ENCODE measurements around the gene SCD.

Gene SCD

DNA sequence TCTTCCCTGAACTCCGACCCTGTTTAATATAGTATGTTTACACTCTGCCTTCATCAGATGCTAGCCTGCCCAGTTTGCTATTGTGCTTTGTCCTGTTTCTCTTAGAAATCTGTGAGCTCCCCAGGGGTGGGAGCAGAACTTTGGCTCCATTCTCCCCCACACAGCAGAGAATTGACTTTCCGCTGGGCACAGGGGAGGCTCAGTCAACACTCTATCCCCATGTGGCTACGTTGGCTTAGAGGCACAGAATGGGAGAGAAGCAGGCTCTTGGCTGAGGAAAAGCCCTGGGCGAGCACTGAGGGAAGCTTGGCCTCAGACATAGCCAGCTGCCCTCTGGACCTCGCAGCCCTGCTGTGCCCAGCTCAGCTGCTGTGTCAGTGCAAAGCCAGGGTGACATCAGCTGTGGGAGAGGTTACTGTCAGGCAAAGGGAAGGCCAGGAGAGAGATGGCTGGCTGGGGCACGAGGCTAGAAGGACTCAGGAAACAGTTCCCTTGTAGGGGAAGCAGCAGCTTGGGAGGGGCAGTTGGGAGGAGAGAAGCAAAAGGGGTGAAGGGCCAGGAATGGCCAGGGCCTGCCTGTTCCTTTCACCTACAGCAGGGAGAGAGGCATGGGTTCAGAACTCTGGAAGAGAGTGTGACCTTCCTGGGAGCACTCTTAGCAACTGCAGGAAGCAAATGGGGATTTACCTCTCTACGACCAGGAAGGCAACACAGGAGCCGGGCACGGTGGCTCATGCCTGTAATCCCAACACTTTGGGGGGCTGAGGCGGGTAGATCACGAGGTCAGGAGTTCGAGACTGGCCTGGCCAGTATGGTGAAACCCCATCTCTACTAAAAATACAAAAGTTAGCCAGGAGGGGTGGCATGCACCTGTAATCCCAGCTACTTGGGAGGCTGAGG lies 5.8 kb upstream of the SCD start:
- no peak for DNase-seq

DNA sequence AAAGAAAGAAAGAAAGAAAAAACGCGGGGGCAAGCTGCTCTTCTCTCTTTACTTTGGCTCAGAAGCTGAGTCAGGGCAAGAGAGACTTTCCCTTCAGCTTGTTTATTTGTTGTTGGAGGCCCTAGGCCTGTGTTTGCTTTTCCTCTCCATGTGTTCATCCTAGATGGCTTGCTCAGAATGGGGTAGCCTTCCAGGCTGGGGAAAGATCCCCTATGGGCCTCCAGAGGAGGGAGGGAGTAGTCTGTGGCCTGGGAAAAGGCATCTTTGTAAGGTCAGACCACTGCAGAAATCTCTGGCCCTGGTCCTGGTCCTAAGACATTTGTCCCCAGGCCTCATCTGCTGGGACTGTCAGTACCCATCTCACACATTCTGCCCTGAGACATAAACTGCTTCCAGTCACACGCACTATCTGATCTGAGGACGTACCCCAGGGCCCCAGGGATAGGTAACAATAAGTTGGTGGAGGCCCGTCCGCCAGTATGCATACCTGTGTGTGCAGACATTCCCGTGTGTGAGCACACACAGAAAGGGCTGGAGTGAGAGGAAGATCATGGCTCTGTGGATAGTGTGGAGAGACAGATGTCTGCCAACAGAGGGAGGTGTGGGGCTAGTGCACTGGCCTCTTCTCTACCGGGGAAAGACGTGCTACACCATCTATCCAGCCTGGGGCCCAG lies 4.9 kb upstream of the SCD start:
- DNase-seq, result peak; percentile 88

DNA sequence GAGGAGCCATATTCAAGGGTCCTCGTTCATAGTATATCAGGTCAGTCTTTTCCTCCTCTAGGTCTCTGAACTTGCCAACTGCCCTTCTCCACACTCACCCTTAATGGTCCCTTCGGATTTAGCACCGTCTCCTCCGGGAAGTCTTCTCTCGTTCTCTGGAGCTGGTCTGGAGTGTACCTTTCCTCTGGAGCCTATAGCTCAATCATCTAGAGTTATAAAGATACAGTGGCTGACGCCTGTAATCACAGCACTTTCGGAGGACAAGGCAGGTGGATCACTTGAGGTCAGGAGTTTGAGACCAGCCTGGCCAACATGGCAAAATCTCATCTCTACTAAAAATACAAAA lies 4.4 kb upstream of the SCD start:
- DNase-seq, result no peak

DNA sequence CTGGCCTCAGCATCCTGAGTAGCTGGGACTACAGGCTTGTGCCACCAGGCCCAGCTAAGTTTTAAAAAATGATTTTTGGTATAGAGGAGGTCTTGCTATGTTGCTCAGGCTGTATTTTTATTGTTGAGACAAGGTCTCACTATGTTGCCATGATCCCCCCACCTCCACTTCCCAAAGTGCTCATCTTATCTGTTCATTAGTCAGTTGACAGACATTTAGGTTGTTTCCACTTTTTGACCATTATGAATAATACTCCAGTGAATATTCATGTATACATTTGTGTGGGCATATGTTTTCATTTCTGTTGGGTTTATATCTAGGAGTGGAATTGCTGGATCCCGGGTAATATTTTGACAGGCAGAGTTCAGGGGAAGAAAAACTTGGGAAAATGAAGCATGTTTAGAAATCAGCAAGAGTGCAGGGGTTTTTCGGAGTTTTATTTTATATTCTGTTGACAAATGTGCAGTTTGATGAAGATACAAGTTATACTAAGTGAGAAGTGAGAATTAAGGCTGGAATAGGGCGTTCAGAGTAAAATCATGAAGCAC lies 2.7 kb upstream of the SCD start:
- DNase-seq, result no peak

DNA sequence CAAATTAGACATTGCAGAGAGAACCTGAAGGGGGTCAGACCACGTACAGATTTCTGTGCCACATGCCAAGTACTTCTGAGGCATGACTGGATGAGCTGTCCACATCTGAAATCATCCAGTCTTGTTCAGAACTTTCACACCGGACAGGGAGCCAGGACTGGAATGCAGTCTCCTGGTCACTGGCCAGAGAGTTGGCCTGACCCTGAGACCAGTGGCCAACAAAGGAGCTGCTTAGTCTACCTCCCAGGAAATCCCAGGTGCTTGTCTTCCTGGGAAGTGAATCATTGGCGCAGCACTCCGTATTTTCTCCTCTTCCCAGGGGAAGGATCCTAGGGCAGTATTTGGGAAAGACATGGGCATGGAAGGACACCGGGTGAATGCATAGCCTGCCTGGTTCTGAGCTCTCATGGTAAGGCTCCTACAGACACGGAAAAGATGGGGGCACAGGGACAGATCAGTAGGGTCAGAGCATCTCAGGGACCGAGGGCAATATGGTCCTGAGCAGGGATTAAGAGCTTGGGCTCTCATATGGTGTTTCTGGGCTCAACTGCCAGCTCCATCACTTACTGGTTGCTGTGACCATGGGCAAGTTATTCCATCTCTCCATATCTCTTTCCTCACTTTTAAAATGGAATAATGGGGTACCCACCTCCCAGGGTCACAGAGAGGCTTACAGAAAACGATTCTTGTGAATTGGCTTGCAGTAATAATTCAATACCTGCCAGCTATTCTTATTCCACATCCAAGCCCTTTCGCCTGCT lies 1.3 kb upstream of the SCD start:
- peak; percentile 55 for DNase-seq

DNA sequence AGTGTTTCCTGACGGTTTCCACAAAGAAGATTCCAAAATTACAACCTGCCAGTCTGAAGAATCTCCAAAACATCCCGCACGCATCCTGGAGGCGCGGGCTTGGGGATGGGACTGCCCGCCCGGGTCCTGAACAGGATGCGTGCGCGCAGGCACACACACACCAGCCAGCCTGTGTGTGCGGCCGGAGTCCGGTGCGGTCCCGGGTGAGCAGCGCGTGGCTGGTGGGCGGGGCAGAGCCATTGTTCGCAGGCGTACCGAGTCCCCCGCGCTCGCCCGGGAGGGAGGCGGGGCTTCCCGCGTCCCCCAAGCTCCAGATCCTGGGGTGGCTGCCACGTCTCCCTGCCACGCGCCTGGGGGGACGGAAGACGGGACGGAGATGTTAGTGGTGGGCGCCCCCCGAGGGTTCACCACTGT lies 675 bp upstream of the SCD start:
- DNase-seq, result peak; percentile 86

DNA sequence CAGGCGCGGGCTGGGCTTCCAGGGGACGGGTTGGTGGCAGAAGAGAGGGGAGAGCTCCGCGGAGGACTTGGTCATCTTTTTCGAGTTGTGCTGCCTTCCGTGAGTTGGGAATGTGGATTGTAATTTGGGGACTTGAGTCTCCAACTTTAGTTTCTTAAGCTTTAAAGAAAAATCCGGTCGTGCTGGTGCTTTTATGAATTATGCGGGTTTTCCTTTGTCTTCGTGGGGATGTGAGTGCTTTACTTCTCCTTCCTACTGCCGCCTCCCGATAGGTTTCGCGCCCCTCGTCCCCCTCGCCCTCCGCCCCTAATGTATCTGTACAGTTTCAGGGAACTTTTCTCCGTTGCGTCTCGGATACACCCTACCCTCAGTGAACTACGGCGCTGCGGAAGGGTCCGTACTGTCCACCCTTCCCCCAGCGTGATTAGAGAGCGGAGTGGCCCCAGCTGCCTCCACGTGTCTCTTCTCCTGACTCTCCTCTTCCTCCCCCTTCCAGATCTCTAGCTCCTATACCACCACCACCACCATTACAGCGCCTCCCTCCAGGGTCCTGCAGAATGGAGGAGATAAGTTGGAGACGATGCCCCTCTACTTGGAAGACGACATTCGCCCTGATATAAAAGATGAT lies 649 bp downstream of the SCD start:
- peak; percentile 48 for DNase-seq

DNA sequence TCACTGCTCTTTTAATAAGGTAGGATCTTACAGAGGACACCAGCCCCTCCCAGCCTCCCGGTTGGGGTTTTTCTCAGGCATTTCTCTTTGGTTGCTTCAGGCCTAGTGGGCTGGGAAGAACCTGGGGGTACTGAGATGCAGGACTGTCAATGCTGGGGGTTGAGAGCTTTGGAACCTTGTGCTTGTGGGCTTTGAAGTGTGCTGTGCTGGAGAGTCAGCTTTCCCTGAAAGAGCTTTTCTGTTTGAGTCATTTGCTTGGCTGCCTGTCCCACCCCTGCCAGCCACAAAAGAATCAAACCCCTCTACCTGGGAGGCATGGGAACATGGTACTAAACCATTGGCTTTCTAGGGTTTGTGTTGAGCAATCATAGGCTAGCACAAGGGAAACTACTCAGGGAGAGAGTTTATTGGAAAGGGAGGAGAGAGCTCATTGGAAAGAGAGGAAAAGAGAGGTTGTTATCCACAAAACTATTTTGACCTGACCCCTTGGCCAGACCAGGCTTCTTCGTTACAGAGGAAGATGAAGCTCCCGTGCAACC lies 1.4 kb downstream of the SCD start:
- no peak for DNase-seq

DNA sequence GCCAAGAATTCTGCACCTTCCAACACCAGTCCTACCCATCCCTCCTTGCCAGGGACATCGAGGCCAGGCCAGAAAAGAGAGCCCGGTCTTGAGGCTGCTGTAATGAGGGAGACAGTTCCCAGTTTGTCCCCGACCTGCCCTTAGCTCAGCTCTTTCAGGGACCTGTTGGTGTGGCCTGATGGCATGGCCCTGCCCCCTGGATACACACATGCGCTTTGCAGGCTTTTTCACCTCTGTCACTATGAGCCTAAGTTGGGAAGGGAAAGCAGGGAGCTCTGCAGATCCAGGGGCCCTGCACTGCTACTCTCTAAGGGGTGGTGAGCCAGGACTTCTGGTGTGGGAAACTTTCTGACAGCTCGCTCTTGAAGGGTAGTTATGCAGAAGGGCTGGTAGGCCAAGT lies 2.1 kb downstream of the SCD start:
- no peak for DNase-seq

DNA sequence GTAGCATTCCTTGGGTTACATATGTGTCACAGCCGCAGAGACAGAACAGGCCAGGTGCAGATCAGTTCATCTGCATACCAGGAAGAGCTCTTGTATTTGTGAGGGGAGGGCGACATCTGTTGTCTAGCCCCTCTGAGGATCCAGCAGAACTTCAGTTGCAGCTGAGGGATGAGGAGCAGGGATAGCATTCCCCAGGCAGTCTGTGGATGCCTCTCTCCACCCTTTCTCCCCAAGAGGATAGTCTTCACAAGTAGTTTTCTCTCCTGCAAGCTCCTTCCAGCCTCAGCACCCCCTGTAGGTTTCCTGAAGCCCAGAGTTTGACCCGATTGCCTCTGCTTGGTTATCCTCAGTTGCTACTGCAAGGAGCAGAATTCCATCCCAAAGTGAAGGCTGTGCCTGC lies 2.6 kb downstream of the SCD start:
- DNase-seq, result no peak

DNA sequence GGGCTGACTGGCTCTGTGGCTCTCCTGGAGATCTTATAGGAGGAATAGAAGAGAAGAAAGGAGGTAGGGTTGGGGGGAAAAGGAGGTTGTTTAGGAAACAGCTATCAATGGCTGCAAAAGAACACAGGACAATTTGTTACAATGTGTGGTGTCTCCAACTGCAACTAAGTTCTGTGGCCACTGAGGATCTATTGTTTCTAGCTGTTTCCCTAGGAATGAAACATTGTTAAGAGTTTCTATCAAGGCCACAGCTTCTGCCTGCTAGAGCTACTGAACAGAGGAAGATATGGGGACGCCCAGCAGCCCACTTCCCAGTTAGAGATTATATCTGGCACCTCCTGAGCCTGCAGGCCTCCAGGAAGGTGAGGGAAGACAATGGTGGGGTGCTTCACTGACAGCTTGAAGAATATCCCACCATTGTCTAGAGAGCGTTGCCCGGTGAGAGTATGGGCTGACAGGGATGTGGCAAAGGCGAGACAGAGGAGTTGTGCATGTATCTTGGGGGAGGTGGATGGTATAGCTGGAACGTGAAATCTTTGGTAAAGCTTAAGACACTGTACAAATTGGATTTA lies 4.0 kb downstream of the SCD start:
- no peak for DNase-seq

DNA sequence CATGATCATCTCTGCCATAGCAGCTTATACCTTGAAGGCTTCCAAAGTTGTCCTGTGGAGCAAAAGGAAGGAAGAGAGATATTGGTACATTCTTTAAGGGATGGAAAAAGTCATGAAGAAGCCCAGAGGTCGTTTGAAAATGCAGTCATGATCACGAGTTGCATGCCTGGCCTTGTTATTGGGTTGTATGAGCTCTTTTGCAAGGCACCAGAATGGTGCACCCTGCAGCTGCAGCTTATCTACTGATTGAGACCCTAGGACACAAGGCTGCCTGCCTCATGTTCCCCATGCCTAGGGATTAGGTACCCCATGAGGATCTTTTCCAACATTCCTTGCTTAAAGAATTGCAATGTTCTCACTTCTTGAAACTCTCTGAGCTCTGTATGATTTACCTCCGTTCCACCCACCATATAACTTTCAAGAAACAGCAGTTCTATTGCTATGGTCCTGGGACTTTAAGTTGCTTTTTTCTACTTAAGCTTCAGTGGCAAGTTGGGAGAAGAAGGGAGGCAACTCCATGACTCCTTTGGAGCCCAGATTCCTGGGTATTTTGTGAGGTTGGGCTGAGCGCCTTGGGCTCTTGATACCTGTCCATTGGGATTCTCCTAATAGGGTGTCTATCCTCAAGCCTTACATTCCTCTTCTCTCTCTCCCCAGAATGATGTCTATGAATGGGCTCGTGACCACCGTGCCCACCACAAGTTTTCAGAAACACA lies 6.9 kb downstream of the SCD start:
- DNase-seq, result no peak

DNA sequence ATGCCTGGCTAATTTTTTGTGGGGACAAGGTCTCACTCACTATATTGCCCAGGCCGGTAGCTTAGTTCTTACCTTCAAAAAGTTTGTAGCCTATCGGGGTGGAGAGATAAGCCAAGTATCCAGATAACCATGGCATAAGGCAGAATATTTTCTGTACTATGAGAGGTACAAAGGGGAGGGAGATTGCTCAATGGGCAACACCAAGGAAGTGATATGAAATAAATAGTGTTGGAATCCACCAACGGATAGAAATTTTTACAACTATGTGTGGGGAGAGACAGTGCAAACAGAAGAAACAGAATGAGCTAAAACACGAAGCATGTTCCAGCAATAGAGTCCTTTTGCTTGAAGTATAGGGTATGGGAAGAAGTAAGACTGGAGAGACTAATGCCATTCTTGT lies 8.1 kb downstream of the SCD start:
- no peak for DNase-seq

DNA sequence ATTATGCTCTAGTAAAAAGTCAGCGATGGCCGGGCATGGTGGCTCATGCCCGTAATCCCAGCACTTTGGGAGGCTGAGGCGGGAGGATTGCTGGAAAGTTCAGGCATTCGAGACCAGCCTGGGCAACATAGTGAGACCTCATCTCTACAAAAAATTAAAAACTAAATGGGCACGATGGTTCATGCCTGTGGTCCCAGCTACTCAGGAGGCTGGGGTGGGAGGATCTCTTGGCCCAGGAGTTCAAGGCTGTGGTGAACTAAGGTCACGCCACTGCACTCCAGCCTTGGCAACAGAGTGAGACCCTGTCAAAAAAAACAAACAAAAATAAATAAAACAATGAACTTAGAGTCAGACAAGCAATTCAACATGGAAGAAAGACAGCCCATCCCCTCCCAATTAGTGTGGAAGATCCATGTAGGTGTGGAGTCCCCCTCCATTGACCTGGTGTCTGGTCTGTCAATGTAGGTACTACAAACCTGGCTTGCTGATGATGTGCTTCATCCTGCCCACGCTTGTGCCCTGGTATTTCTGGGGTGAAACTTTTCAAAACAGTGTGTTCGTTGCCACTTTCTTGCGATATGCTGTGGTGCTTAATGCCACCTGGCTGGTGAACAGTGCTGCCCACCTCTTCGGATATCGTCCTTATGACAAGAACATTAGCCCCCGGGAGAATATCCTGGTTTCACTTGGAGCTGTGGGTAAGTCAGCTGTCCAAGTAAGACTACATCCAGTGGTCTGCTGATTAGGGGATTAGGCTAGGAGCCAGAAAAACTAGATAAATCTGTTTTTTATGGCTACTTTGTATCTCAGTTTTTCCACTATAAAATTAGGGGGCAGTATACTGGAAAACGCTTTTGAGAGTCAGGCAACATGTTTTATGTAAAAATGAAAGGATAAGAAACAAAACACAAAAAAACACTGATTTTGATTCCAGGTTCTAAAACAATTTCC lies 9.3 kb downstream of the SCD start:
- DNase-seq, result peak; percentile 27

DNA sequence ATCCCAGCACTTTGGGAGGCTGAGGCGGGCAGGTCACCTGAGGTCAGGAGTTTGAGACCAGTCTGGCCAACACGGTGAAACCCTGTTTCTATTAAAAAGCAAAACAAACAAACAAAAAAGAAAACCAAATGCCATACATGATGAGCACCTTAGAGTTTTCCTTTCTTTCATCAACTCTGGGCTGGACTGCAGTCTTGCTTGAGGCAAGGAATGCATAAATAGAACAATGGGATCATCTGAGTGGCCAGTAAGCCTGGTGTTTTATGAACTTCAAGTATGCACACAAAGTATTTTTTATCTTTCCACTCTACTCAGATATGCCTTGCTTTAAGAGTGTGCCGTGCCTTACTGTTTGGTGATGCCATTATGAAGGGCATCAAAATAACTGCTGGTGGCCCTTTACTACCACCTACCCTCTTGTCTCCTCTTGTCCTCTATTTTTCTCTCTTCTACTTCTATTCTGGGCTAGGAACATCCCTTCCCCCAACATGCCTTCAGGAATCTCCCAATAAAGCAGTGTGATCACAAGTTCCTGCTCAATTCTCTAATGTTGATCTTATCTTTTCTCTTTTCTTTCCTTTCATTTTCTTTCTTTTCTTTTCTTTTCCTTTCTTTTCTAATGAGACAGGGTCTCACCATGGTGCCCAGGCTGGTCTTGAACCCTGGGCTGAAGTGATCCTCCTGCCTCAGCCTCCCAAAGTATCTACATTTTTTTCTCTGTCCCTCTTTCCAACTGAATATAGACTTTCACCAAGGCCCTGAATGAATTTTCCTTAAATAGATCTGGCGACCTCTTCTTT lies 10.2 kb downstream of the SCD start:
- DNase-seq, result no peak

DNA sequence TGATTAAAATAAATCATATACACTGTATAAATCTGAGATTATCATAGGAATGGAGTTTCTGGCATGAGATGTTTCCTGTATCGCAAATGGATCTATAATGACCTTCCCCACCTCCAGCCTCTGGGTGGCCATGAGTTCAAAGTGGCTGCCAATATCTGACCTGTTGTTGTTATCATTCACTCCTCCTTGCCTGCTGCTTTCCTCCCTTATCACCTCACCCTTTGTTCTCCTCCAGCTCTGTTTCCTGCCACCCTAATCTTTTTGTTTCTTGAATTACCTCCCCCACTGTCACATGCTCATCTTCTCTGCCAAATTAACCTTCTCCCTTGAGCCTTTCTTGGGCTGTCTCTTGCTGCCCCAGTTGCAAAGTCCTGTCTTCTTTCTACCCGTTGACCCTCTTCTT lies 12.0 kb downstream of the SCD start:
- peak; percentile 94 for DNase-seq

DNA sequence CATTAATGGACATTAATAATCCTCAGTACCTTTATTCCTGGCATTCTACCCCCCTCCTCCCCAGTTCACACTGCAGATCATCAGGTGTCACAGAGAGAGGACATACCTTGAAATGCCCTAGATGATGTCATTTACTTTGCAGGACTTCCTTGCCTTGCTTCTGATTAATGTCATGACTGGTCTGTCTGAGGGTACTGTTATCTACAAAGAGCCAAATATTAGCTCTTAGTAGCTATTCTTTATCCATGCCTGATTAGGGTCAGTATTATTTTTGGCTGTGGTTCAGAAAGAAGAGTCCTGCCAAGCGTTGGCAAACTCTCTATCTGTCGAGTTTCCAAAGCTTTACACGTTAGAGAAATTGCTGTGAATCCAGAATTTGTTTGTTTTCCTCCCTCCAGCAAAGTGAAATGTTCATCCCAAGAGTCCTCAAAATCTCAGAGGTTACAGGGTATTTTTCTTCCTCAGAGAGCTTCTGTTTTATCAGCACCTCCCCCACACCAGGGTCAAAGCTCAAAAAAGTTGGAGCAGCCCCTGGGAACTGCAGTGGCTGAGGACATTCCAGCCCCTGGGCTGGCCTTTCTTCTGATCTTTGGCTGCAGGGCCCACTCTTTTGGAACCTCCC lies 12.6 kb downstream of the SCD start:
- DNase-seq, result peak; percentile 29

DNA sequence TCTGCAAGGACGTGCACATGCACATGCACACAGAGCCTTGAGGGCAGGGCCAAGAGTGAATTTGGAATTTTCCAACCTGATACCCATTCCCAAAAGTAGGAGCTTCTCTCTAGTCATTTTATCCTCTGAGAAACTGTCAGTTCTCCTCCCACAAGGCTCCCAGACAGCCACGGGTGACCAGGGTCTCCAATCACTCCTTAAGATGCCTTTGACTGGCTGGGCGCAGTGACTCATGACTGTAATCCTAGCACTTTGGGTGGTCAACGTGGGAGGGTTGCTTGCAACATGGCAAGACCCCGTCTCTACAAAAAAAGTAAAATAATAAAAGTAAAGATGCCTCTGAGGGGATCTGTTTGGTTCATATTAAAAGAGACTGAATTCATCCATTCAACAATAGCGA lies 13.2 kb downstream of the SCD start:
- DNase-seq, result no peak

All from OCI-M1 (cell line).